Peyer's patch (tissue), 4 donors: ENCODE measurements around the gene HDAC1. TPM values are rescaled to one million over a fixed set of nuclear protein-coding genes. Genes with fewer than 3 reads are reported as not detected.

Experiments
- DNase-seq, 3 donors: peaks; one replicate each; pipeline ENCODE4 v3.0.0-alpha.2; 2017 to 2019
- H3K27ac ChIP-seq, 4 donors: fragments of 200-600 bp; sonication (generic); one replicate each; pipeline ENCODE4 v1.5.1; 2016 to 2019
- H3K27me3 ChIP-seq, 2 donors: fragments of 200-600 bp; sonication (generic); one replicate each; pipeline ENCODE4 v1.5.1; 2019
- H3K36me3 ChIP-seq, 3 donors: fragments of 200-600 bp; sonication (generic); one replicate each; pipeline ENCODE4 v1.5.1; 2016 to 2019
- H3K4me1 ChIP-seq, 4 donors: fragments of 200-600 bp; sonication (generic); one replicate each; pipeline ENCODE4 v1.5.1; 2016 to 2019
- H3K4me3 ChIP-seq, 4 donors: fragments of 200-600 bp; sonication (generic); 1 replicate in 3 of 4; 2 replicates in 1 of 4; pipeline ENCODE4 v1.5.1; 2016 to 2019; ENCODE audit warnings: mild to moderate bottlenecking in 1 of 4
- H3K9me3 ChIP-seq, 4 donors: fragments of 200-600 bp; sonication (generic); one replicate each; pipeline ENCODE4 v1.5.1; 2016 to 2019; ENCODE audit warnings: mild to moderate bottlenecking in 1 of 4
- CTCF ChIP-seq, 6 experiments: fragments of 450-650 bp in 4 of 6; fragments of 200-600 bp in 2 of 6; sonication (generic) in 1 of 6; IDR thresholded peaks; one replicate each; pipeline ENCODE4 v1.5.1; 2017 to 2019; ENCODE audit warnings: antibody characterized with exemption in 6 of 6, mild to moderate bottlenecking in 3 of 6, moderate library complexity in 1 of 6
- POLR2A ChIP-seq, 2 donors: fragments of 450-650 bp; IDR thresholded peaks; one replicate each; pipeline ENCODE4 v1.5.1; 2017; ENCODE audit warnings: antibody characterized with exemption in 2 of 2, mild to moderate bottlenecking in 2 of 2, moderate library complexity in 2 of 2
- total RNA-seq, 4 donors: library from RNA; depleted of rRNA; stranded (reverse); fragments of >200 nt; gene quantifications; one replicate each; pipeline ENCODE4 v1.1.0, GENCODE V29; 2016

Gene HDAC1
- total RNA-seq, 4 donors from 2014 or later, result 93.0 to 147 (median 122) TPM

GRCh38 chr1:32361674-32362473 lies 70.0 kb downstream of the HDAC1 start:
- peak overlapping the region in 1 of 4 donors; percentile 56 for H3K27ac ChIP-seq
- TF ChIP-seq CTCF (IDR thresholded peaks at IDR 0.05) (peak in 5 of 6 experiments; percentile 9 to 33 (median 29)), POLR2A (IDR thresholded peaks at IDR 0.05) (no peak)
- peak overlapping the region; percentile 19 to 54 (median 46) for H3K4me3 ChIP-seq
- peaks cover 0 to 18% (median 5%) of the 10 kb centered on the region in 4 donors for H3K4me1 ChIP-seq
- H3K27me3 ChIP-seq, result no peaks in the 10 kb centered on the region
- peaks cover 0 to 31% (median 0%) of the 10 kb centered on the region in 3 donors for H3K36me3 ChIP-seq
- peak in 2 of 3 donors; percentile 63 to 65 for DNase-seq
- H3K9me3 ChIP-seq, result no peaks in the 10 kb centered on the region

GRCh38 chr1:32362474-32363313 lies 70.8 kb downstream of the HDAC1 start, which contains the start of the genes FAM229A and TSSK3:
TSS of gene FAM229A (minus strand) at chr1:32362485. CDS start at chr1:32362091, 394 bp downstream.
TSS of gene TSSK3 (plus strand) at chr1:32362539. CDS start at chr1:32362702, 163 bp downstream.
- Histone ChIP-seq H3K27me3 (no peaks in the 10 kb centered on the region), H3K36me3 (peaks cover 0 to 39% (median 0%) of the 10 kb centered on the region in 3 donors), H3K27ac (peak within 1 kb of the TSS in 1 of 4 donors; percentile 56), H3K4me1 (peaks cover 0 to 18% (median 5%) of the 10 kb centered on the region in 4 donors), H3K4me3 (peak within 1 kb of the TSS; percentile 19 to 54 (median 46)), H3K9me3 (no peaks in the 10 kb centered on the region)
- TF ChIP-seq CTCF (IDR thresholded peaks at IDR 0.05) (no peak), POLR2A (IDR thresholded peaks at IDR 0.05) (no peak)
- DNase-seq, result peak in 1 of 3 donors; percentile 32

GRCh38 chr1:32363713-32364112 lies 71.8 kb downstream of the HDAC1 start:
- Histone ChIP-seq H3K27me3 (no peaks in the 10 kb centered on the region), H3K9me3 (no peaks in the 10 kb centered on the region), H3K4me1 (peaks cover 0 to 18% (median 5%) of the 10 kb centered on the region in 4 donors), H3K4me3 (no peak overlapping the region), H3K36me3 (peaks cover 0 to 49% (median 0%) of the 10 kb centered on the region in 3 donors), H3K27ac (no peak overlapping the region)
- peak in 1 of 3 donors; percentile 47 for DNase-seq
- no peak for TF ChIP-seq POLR2A (IDR thresholded peaks at IDR 0.05)
- TF ChIP-seq CTCF (IDR thresholded peaks at IDR 0.05), result no peak

- H3K36me3 ChIP-seq, result peaks cover 0 to 55% (median 0%) of the 10 kb centered on the region in 3 donors
- no peak for TF ChIP-seq POLR2A (IDR thresholded peaks at IDR 0.05)
- TF ChIP-seq CTCF (IDR thresholded peaks at IDR 0.05), result no peak
- peaks cover 0 to 18% (median 5%) of the 10 kb centered on the region in 4 donors for H3K4me1 ChIP-seq
- no peak overlapping the region for H3K4me3 ChIP-seq
- no peaks in the 10 kb centered on the region for H3K9me3 ChIP-seq
- no peak overlapping the region for H3K27ac ChIP-seq
- H3K27me3 ChIP-seq, result no peaks in the 10 kb centered on the region
- no peak for DNase-seq
Measured at GRCh38 chr1:32364836-32365235, 73.0 kb downstream of the HDAC1 start.

- H3K4me3 ChIP-seq, result no peak overlapping the region
- peaks cover 0 to 18% (median 5%) of the 10 kb centered on the region in 4 donors for H3K4me1 ChIP-seq
- H3K9me3 ChIP-seq, result no peaks in the 10 kb centered on the region
- H3K36me3 ChIP-seq, result peaks cover 0 to 59% (median 0%) of the 10 kb centered on the region in 3 donors
- TF ChIP-seq POLR2A (IDR thresholded peaks at IDR 0.05) (no peak), CTCF (IDR thresholded peaks at IDR 0.05) (no peak)
- no peak for DNase-seq
- H3K27ac ChIP-seq, result no peak overlapping the region
- no peaks in the 10 kb centered on the region for H3K27me3 ChIP-seq
Measured at GRCh38 chr1:32365445-32365844, 73.6 kb downstream of the HDAC1 start.
